Right lobe of liver (tissue), 4 donors: ENCODE measurements around the gene ARHGEF11.

Experiments used
- POLR2A ChIP-seq: fragments of 450-650 bp; IDR thresholded peaks from one replicate; pipeline ENCODE4 v1.6.1; 2017; ENCODE audit warnings: antibody characterized with exemption, mild to moderate bottlenecking
- TF ChIP-seq, protein P1 (sequence below), 4 donors: fragments of 200-600 bp in 3 of 4; fragments of 450-650 bp in 1 of 4; IDR thresholded peaks; one replicate each; pipeline versions ENCODE4 v1.5.1 to v1.8.0; 2016 to 2022; ENCODE audit warnings: antibody characterized with exemption in 4 of 4, mild to moderate bottlenecking in 2 of 4
- donor health status: DM: no; HTN: no; CAD: no.
- donor health status: DM: no; HTN: no; CAD: no.
- donor health status: DM: no; HTN: yes; CAD: no.

GRCh38 chr1:157005965-157006364 is 39.6 kb downstream of the ARHGEF11 start:
- TF ChIP-seq, protein P1, sequence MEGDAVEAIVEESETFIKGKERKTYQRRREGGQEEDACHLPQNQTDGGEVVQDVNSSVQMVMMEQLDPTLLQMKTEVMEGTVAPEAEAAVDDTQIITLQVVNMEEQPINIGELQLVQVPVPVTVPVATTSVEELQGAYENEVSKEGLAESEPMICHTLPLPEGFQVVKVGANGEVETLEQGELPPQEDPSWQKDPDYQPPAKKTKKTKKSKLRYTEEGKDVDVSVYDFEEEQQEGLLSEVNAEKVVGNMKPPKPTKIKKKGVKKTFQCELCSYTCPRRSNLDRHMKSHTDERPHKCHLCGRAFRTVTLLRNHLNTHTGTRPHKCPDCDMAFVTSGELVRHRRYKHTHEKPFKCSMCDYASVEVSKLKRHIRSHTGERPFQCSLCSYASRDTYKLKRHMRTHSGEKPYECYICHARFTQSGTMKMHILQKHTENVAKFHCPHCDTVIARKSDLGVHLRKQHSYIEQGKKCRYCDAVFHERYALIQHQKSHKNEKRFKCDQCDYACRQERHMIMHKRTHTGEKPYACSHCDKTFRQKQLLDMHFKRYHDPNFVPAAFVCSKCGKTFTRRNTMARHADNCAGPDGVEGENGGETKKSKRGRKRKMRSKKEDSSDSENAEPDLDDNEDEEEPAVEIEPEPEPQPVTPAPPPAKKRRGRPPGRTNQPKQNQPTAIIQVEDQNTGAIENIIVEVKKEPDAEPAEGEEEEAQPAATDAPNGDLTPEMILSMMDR (IDR thresholded peaks at IDR 0.05) = no peak
- TF ChIP-seq POLR2A = no peak
